HG03175 (cell line): ENCODE data around the gene LENG9.
"Not testable (repeated sequence)": the region's sequence is repeated elsewhere in the genome, so short reads cannot be mapped to it uniquely, and the experiment has no call there.

Experiments
- ATAC-seq: cut with Tn5 transposase; IDR thresholded peaks from one replicate; pipeline ENCODE4 v1.9.1; 2021; ENCODE audit warnings: mild to moderate bottlenecking, moderate library complexity; ENCODE audit not compliant: unreplicated experiment

LENG9 gene

DNA sequence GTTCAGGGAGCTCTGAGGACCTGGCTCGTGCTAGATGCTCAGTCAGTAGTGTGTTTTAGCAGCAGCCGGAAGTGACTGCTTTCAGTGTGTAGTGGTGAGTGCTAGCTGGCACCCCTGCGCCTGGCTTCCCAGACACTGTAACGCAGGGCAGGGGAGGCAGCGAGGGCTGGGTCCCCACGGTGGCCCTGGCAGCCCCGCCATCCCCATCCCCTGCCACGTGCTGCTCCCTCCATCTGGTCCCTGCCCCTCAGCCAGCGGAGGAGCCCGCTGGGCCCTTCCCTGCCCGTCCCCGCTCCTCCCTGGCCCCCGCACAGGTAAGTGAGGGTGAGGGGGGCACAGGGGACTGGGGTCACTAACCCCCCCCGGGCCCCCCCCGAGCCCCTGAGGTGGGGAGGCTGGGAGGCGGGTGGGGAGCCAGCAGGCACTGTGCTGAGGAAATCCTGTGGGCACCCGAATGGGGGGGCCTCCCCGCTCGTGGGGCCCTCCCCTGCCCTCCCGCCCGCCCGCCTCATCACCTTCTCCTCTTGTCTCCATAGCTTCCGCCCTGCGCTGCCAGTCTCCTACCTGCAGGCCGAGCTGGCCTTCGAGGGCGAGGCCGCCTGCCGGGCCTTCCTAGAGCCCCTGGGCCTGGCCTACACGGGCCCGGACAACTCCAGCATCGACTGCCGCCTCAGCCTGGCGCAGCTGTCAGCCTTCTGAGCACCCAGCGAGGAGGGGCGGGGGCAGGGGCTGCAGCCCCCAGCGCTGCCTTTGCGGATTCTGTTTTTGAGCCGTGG, 3.2 kb downstream of the LENG9 start:
- no peak for ATAC-seq

DNA sequence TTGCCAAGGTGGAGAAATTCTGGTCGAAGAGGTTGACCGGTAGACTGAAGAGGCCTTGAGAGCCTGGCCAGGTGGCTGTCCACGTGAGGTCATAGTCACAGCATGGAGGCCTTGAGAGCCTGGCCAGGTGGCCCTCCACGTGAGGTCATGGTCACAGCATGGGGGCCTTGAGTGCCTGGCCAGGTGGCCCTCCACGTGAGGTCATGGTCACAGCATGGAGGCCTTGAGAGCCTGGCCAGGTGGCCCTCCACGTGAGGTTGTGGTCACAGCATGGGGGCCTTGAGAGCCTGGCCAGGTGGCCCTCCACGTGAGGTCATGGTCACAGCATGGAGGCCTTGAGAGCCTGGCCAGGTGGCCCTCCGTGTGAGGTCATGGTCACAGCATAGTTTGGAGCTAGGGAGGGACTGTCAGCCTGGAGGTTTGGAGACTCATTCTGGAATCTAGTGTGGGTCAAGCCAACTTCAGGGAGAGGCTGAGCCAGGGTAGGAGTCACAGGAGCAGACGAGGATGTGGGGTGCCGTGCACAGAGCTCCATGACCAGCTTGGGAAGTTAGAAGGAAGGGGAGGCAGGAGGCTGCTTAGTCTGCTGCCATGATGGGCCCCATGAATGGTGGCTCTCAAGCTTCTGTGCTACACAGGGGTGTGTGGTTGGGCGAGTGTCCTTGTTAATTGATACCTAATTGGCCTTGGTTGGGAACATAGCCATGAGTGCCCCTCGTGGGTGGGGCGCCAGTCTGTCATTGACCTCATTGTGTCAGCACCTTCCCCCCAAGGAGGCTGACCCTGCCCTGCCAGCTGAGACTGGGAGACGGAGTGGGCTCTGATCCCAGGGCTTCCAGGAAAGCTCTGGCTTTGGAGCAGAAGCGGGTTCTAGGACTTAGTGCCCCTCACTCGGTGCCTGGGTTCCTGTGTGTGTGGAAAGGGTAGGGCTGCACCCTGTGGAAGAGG, 4.0 kb downstream of the LENG9 start:
- ATAC-seq, result no peak

DNA sequence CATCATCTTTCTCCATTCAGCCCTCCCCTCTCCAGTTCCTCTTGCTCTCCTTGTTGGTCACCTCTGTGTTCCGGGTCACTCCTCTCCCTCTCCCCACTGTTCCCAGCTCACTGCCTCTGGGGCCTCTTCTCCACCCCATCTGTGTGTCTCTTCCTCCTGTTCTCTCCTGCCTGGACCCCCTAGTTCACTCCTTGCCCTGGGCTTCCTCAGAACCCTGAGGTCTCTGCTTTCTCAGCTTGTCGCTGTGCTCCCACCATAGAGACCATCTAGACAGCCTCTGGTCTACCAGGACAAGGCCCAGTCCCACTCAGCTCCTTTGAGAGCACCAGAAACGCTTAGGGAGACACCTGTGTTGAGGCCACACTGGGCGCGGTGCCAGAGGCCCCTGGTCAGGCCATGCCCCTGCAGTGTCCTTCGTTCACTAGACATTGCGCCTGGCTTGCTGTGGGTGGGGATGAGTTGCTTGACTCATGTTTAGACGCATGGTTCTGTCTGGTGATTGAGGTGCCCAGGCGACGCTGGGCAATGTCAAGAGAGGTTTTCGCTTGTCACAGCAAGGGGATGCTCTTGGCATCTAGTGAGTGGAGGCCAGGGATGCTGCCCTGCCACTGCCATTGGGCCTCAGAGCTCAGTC, 4.8 kb downstream of the LENG9 start:
- ATAC-seq, result no peak

GRCh38 chr19:54457773-54458647, 5.6 kb downstream of the LENG9 start:
- no peak for ATAC-seq

- no peak for ATAC-seq
Measured at GRCh38 chr19:54456423-54457373, 6.9 kb downstream of the LENG9 start.

- ATAC-seq, result no peak
Measured at GRCh38 chr19:54455786-54456422, 7.7 kb downstream of the LENG9 start.

DNA sequence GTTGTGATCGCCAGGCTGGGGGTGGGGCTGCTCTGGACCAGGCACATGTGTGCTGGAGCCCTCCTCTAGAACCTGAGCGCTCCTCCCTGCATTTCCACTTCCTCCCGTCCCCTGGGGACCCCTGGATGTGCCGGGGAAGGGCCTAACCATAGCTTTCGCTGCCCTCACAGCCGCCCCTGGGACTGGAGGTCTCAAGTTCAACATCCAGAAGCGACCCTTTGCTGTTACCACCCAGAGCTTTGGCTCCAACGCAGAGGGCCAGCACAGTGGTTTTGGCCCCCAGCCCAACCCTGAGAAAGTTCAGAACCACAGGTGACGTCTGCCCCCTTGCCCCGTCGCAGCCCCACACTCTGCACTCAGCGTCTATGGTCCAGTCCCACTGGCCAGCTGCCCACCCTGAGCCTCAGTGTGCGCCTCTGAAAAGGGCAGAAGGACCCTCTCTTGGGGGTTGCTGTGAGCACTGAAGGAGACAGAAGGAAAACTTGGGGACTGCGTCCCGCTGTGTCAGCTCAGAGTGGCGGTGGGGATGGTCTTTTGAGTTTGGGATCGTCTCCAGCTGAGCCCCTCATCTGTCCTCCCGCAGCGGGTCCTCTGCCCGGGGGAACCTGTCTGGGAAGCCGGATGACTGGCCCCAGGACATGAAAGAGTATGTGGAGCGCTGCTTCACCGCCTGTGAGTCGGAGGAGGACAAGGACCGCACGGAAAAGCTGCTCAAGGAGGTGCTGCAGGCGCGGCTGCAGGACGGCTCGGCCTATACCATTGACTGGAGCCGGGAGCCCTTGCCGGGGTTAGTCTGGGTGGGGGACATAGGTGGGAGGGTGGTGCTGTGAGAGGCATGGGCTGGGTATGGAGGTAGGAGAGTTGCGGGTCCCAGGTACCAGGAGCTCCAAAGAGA, 8.6 kb downstream of the LENG9 start:
- no peak for ATAC-seq

DNA sequence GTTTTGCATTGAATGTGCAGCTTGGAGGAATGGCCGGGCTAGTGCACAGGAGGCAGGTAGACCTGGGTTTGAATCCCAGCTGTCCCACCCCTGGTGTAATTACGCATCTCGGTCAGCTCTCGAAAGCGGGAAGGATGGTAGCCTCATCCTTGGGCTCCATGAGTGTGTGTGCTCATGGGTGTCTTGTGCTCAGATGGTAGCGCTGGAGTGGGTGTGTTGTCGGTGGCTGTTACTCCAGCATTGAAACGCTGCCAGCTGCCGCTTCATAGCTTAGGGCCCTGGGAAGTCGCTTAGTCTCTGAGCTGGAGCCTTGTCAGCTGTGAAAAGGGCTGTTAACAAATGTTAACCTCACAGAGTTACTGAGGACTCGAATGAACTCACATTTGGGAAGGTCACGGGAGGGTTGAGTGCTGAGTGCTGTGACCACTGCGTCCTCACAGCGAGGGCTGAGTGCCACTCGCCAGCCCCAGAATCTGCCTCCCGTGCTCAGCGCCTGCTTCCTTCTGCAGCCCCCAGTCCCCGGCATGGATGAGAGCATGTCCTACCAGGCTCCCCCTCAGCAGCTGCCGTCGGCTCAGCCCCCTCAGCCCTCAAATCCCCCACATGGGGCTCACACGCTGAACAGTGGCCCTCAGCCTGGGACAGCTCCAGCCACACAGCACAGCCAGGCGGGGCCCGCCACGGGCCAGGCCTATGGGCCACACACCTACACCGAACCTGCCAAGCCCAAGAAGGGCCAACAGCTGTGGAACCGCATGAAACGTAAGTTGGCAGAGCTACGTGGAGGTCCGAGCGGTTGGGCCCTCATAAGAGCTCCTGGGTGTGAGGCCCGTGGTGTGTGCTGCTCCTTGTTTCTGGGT, 9.4 kb downstream of the LENG9 start:
- no peak for ATAC-seq

GRCh38 chr19:54452626-54453025, 11.0 kb downstream of the LENG9 start:
- ATAC-seq, result no peak

- no peak for ATAC-seq
Measured at GRCh38 chr19:54451997-54452396, 11.6 kb downstream of the LENG9 start.

DNA sequence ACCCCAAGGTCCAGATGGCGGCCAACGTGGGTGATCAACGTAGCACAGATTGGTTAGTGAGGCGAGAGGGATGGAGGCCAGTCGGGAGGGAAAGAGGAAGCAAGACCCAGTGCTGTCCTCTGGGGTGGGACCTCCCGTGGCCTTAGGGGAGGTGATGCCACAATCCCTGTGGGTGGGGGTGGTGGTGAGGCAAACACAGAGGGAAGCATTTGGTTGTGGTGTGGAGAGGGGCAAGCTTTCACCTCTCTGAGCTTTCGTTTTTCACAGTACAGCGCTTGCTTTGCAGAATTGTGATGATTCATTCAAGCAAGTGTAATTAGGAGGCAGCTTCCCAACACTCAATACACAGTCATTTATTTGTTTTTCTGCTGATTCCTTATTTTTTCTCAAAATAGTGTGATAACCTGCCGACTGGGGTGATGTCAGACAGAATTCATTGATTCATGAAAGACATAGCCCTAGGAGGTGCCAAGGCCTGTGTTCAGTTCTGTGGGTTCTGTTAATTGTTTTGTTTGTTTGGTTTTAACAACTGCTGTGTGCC, 12.2 kb downstream of the LENG9 start:
- ATAC-seq, result no peak

DNA sequence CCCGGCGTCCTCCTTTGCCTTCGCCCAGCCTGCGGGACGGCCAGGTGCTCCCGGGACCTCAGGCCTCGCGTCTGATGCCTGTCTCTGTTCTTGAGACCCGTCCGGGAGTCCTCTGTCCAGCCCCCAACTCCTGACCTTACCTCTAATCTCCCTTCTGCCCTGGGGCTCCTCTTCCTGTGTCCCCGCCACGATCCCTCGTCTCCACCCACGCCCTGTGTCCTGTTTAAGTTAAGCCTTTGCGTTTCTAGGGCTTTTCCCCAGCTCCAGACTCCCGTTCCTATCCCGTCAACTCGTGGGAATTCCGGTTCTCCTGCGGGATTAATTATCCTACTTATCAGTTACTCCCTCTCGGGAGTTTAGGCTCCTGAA, 13.9 kb downstream of the LENG9 start:
- ATAC-seq, result no peak

DNA sequence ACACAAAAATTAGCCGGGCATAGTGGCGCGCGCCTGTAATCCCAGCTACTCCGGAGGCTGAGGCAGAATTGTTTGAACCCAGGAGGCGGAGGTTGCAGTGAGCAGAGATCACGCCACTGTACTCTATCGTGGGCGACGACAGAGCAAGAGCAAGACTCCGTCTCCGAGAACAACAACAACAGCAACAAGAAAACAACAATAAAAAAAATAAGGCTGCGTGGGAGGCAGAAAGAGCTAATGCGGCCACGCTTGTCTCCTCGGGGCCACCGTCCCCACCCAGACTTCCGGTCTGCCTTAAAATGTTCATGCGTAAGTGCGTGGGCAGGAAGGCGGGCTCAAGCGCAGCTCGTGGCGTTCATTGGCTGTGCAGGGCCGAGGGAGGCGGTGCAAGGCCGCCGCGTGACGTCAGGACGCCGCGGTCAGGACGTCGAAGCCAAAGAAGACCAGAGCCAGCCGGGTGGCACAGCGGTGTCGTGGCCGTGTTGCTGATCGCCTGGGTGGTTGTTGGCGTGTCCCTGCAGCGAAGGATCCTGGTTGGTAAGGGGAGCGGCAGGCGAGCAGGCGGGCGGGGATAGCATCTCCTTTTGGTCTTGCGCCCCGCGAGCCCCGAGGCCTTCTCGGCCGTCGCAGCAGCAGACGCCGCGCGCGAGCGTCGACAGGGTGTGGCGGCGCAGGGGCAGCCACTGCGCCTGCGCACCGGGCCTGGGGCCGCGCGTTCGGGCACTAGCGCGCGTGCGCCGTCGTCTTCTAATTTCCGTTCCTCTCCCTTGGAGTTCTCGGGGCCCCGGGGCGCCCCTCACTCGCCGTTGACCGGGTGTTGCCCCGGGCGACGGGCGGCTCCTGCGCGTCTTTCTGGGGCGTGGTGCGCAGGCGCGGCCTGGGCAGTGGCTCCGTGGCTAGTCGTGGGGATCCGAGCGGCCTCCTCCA, 14.5 kb downstream of the LENG9 start, which contains the start of gene LENG8:
Gene LENG8, plus strand, starts transcription at position 426 of the 927 bp plus-strand sequence. CDS start 2,146 bp downstream, outside the sequence.
- peak; percentile 93 for ATAC-seq

DNA sequence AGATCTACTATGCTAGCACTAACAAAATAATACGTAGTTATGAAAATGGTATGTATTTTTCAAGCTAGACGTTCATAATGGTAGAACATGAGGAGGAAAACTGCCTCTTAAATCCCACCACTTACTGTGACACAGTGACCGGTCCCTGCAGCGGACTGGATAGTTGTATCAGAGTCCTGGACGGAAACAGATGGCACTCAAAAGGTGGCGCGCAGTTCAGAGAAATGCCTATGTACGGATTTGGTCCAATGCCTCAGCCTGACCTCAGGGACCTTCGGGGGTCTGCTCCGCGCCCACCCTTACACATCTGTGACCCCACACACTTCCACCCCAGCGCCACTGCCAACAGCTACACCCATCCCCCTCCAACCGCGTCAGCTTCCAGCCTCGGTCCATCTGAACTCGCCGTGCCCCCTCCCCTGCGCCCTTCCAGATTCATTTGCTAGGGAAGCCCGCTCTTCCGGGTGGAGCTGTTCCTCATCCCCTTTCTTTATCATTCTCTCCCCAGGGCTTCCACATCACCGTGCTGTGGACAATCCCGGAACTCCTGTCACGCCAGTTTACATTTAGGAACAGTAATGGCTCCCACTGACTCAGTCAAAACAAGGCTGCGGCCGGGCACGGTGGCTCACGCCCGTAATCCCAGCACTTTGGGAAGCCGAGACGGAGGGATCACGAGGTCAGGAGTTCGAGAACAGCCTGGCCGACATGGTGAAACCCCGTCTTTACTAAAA, 15.4 kb downstream of the LENG9 start:
- ATAC-seq, result peak; percentile 11

DNA sequence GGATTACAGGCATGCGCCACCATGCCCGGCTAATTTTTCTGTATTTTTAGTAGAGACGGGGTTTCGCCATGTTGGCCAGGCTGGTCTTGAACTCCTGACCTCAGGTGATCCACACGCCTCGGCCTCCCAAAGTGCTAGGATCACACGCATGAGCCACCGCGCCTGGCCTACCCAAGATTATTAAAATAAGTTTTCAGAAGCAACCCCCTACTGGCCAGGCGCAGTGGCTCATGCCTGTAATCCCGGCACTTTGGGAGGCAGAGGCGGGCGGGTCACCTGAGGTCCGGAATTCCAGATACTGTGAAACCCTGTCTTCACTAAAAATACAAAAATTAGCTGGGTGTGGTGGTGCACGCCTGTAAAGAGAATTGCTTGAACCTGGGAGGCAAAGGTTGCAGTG, 17.2 kb downstream of the LENG9 start:
- not testable (repeated sequence) for ATAC-seq
